ENCODE results near the gene FNDC10. TPM values are rescaled to one million over a fixed set of nuclear protein-coding genes. Genes with fewer than 3 reads are reported as not detected.

Gene FNDC10
- total RNA-seq, 1 donor from 2014 or later = 2.2 TPM

- no peak for DNase-seq (ENCODE audit: low spot score)
Measured at GRCh38 chr1:1550087-1550486, 49.8 kb downstream of the FNDC10 start.

- no peak for DNase-seq (ENCODE audit: low spot score)
Measured at GRCh38 chr1:1548591-1548990, 51.3 kb downstream of the FNDC10 start.

Other genes with a start within 250 kb of the FNDC10 start
- gene MXRA8, start 241.6 kb downstream of the FNDC10 start, total RNA-seq (ENCODE audit: insufficient read depth, low replicate concordance) = 196 TPM
- gene AURKAIP1, start 224.9 kb downstream of the FNDC10 start, total RNA-seq (ENCODE audit: insufficient read depth, low replicate concordance) = 46.9 TPM
- gene CCNL2, start 200.8 kb downstream of the FNDC10 start, total RNA-seq (ENCODE audit: insufficient read depth, low replicate concordance) = 106 TPM
- gene MRPL20, start 192.8 kb downstream of the FNDC10 start, total RNA-seq (ENCODE audit: insufficient read depth, low replicate concordance) = 68.4 TPM
- 1.7 TPM for gene ANKRD65, start 178.9 kb downstream of the FNDC10 start, total RNA-seq (ENCODE audit: insufficient read depth, low replicate concordance)
- 58.7 TPM for gene VWA1, start 164.4 kb downstream of the FNDC10 start, total RNA-seq (ENCODE audit: insufficient read depth, low replicate concordance)
- 1.2 TPM for gene ATAD3C, start 150.4 kb downstream of the FNDC10 start, total RNA-seq (ENCODE audit: insufficient read depth, low replicate concordance)
- 8.2 TPM for gene ATAD3B, start 128.4 kb downstream of the FNDC10 start, total RNA-seq (ENCODE audit: insufficient read depth, low replicate concordance)
- gene ATAD3A, start 88.0 kb downstream of the FNDC10 start, total RNA-seq (ENCODE audit: insufficient read depth, low replicate concordance) = 7.9 TPM
- gene TMEM240, start 59.5 kb downstream of the FNDC10 start, total RNA-seq (ENCODE audit: insufficient read depth, low replicate concordance) = not detected
- gene SSU72, start 25.3 kb downstream of the FNDC10 start, total RNA-seq (ENCODE audit: insufficient read depth, low replicate concordance) = 44.3 TPM
- gene MIB2, start 15.4 kb upstream of the FNDC10 start, total RNA-seq (ENCODE audit: insufficient read depth, low replicate concordance) = 85.0 TPM
- 249 TPM for gene MMP23B, start 32.0 kb upstream of the FNDC10 start, total RNA-seq (ENCODE audit: insufficient read depth, low replicate concordance)
- gene CDK11B, start 58.9 kb upstream of the FNDC10 start, total RNA-seq (ENCODE audit: insufficient read depth, low replicate concordance) = 3.6 TPM
- gene SLC35E2B, start 92.7 kb upstream of the FNDC10 start, total RNA-seq (ENCODE audit: insufficient read depth, low replicate concordance) = 34.7 TPM
- gene CDK11A, start 124.2 kb upstream of the FNDC10 start, total RNA-seq (ENCODE audit: insufficient read depth, low replicate concordance) = 21.9 TPM
- gene NADK, start 178.3 kb upstream of the FNDC10 start, total RNA-seq (ENCODE audit: insufficient read depth, low replicate concordance) = 20.2 TPM

Measured in umbilical cord (tissue), 2 donors.